AG04449 (cell line): Measurements from ENCODE around the gene SBF1.

Experiments used
- CTCF ChIA-PET: fragments of 350-600 bp; formaldehyde crosslinking; extraction: SDS; loops from one replicate; lab custom pipeline; 2021; ENCODE audit warnings: antibody characterized with exemption; lab: Yijun Ruan, JAX
- POLR2A ChIA-PET: fragments of 400-600, 350-600 bp; formaldehyde crosslinking; extraction: SDS; loops from one replicate; lab custom pipeline; 2020; ENCODE audit warnings: antibody characterized with exemption, inconsistent platforms; lab: Yijun Ruan, JAX
- DNase-seq: peaks from one replicate; pipeline ENCODE4 v3.0.0-alpha.2; 2010; ENCODE audit warnings: low read depth, low spot score
- H3K4me3 ChIP-seq: 2 replicates; pipeline ENCODE4 v1.5.1; 2011; ENCODE audit warnings: low read depth, mild to moderate bottlenecking, control low read depth, low read length
- CTCF ChIP-seq: IDR thresholded peaks from one replicate; pipeline ENCODE4 v1.5.1; 2011; ENCODE audit warnings: mild to moderate bottlenecking, moderate library complexity, low read length, control low read depth, inconsistent platforms; ENCODE audit not compliant: insufficient read depth; ENCODE audit errors: missing control alignments

SBF1 gene

GRCh38 chr22:50471197-50471847 lies 3.5 kb downstream of the SBF1 start:
- ChIA-PET POLR2A (no interaction called here), CTCF (interaction anchor here (1.3 to 2.0 kb wide), 2 partner anchors 15 to 26 kb away, joined by 3 to 8 read pairs; no protein-coding TSS in a partner anchor)
- H3K4me3 ChIP-seq: no peak overlapping the region
- DNase-seq: no peak
- no peak for TF ChIP-seq CTCF

- POLR2A ChIA-PET: interaction anchor here (1.3 kb wide), 1 partner anchor 55 kb away, joined by 4 read pairs; the partner anchor contains the start of gene SCO2
These were observed 4.3 kb downstream of the SBF1 start for GRCh38 chr22:50470491-50470890.

GRCh38 chr22:50469377-50470305 lies 5.2 kb downstream of the SBF1 start:
- ChIA-PET CTCF (interaction anchor here (1.1 to 1.3 kb wide), 3 partner anchors 13 to 150 kb away, joined by 3 to 4 read pairs (median 3); partner anchors contain the start of gene SCO2), POLR2A (interaction anchor here (1.3 kb wide), 1 partner anchor 55 kb away, joined by 4 read pairs; the partner anchor contains the start of gene SCO2)
- no peak overlapping the region for H3K4me3 ChIP-seq
- DNase-seq: no peak
- no peak for TF ChIP-seq CTCF

More at GRCh38 chr22:50470491-50470890, 4.3 kb downstream of the SBF1 start:
- CTCF ChIA-PET: interaction anchor here (0.5 to 1.3 kb wide), 4 partner anchors 14 to 149 kb away, joined by 3 to 4 read pairs (median 3); partner anchors contain the start of gene SCO2
- H3K4me3 ChIP-seq: no peak overlapping the region
- no peak for TF ChIP-seq CTCF
- DNase-seq: no peak

GRCh38 chr22:50468626-50469025 lies 6.2 kb downstream of the SBF1 start:
- CTCF ChIA-PET: interaction anchor here (0.8 to 1.4 kb wide), 3 partner anchors 11 to 46 kb away, joined by 3 read pairs; no protein-coding TSS in a partner anchor
- TF ChIP-seq CTCF: no peak
- no peak overlapping the region for H3K4me3 ChIP-seq
- no peak for DNase-seq
- POLR2A ChIA-PET: no interaction called here

- CTCF ChIA-PET: interaction anchor here (0.9 to 1.4 kb wide), 2 partner anchors 18 to 46 kb away, joined by 3 read pairs; no protein-coding TSS in a partner anchor
- no peak overlapping the region for H3K4me3 ChIP-seq
- POLR2A ChIA-PET: no interaction called here
- no peak for TF ChIP-seq CTCF
- DNase-seq: no peak
These were observed 6.9 kb downstream of the SBF1 start for GRCh38 chr22:50467773-50468440.
